ENCODE results near the gene BCL6B.

BCL6B gene

GRCh38 chr17:7010523-7010922, 12.3 kb upstream of the BCL6B start:
- DNase-seq (ENCODE audit: low read depth in 2 of 2): no peak

GRCh38 chr17:7011415-7011814, 11.4 kb upstream of the BCL6B start:
- no peak for DNase-seq (ENCODE audit: low read depth in 2 of 2)

- DNase-seq (ENCODE audit: low read depth in 2 of 2): no peak
These were observed 11.0 kb upstream of the BCL6B start for GRCh38 chr17:7011942-7012254.

- peak; percentile 93 to 94 for DNase-seq (ENCODE audit: low read depth in 2 of 2)
These were observed 8.4 kb upstream of the BCL6B start for GRCh38 chr17:7014261-7014994.

- peak in 1 of 2 experiments; percentile 14 for DNase-seq (ENCODE audit: low read depth in 2 of 2)
These were observed 7.6 kb upstream of the BCL6B start for GRCh38 chr17:7014995-7015958.

- DNase-seq (ENCODE audit: low read depth in 2 of 2): no peak
These were observed 6.4 kb upstream of the BCL6B start for GRCh38 chr17:7016418-7016817.

GRCh38 chr17:7016886-7017826, 5.7 kb upstream of the BCL6B start:
- DNase-seq (ENCODE audit: low read depth in 2 of 2): no peak

- DNase-seq (ENCODE audit: low read depth in 2 of 2): no peak
These were observed 5.0 kb upstream of the BCL6B start for GRCh38 chr17:7017827-7018200.

GRCh38 chr17:7018331-7018964, 4.4 kb upstream of the BCL6B start:
- DNase-seq (ENCODE audit: low read depth in 2 of 2): no peak

- DNase-seq (ENCODE audit: low read depth in 2 of 2): no peak
These were observed 3.5 kb upstream of the BCL6B start for GRCh38 chr17:7019367-7019766.

- peak in 1 of 2 experiments; percentile 20 for DNase-seq (ENCODE audit: low read depth in 2 of 2)
These were observed 2.9 kb upstream of the BCL6B start for GRCh38 chr17:7019839-7020519.

- no peak for DNase-seq (ENCODE audit: low read depth in 2 of 2)
These were observed 1.8 kb upstream of the BCL6B start for GRCh38 chr17:7020894-7021664.

- peak in 1 of 2 experiments; percentile 32 for DNase-seq (ENCODE audit: low read depth in 2 of 2)
These were observed 664 bp upstream of the BCL6B start for GRCh38 chr17:7021993-7022778.

GRCh38 chr17:7023576-7024401, 939 bp downstream of the BCL6B start:
- DNase-seq (ENCODE audit: low read depth in 2 of 2): peak in 1 of 2 experiments; percentile 51

- DNase-seq (ENCODE audit: low read depth in 2 of 2): no peak
These were observed 1.5 kb downstream of the BCL6B start for GRCh38 chr17:7024402-7024785.

- no peak for DNase-seq (ENCODE audit: low read depth in 2 of 2)
These were observed 2.4 kb downstream of the BCL6B start for GRCh38 chr17:7025245-7025644.

- DNase-seq (ENCODE audit: low read depth in 2 of 2): no peak
These were observed 3.7 kb downstream of the BCL6B start for GRCh38 chr17:7026471-7027115.

- no peak for DNase-seq (ENCODE audit: low read depth in 2 of 2)
These were observed 4.5 kb downstream of the BCL6B start for GRCh38 chr17:7027335-7027734.
